Body of pancreas (tissue), 4 donors: ENCODE measurements around the gene UPP2.

ENCODE experiments used
- POLR2A ChIP-seq, 3 donors: fragments of 450-650 bp; IDR thresholded peaks; one replicate each; pipeline ENCODE4 v1.6.1; 2016; ENCODE audit warnings: antibody characterized with exemption in 3 of 3, mild to moderate bottlenecking in 2 of 3
- TF ChIP-seq, protein P1 (sequence below), 7 experiments: fragments of 450-650 bp in 4 of 7; fragments of 200-600 bp in 3 of 7; sonication (generic) in 3 of 7; IDR thresholded peaks; one replicate each; pipeline ENCODE4 v1.5.1; 2016 to 2019; ENCODE audit warnings: antibody characterized with exemption in 7 of 7

DNA sequence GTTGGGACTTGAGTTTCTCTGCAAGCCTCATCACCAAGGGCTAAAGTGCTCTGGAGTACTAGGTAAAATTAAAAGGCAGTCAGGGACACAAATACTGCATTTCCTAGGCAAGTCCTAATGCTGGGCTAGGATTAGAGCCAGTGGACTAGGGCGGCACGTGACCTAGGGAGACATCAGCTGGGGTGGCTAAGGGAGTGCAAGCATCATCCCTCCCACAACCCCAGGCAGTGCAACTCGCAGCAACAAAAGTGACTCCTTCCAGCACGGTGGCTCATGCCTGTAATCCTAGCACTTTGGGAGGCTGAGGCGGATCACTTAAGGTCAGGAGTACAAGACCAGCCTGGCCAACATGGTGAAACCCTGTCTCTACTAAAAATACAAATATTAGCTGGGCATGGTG is 30.7 kb upstream of the UPP2 start:
- TF ChIP-seq POLR2A (IDR thresholded peaks at IDR 0.05), result no peak
- TF ChIP-seq, protein P1, sequence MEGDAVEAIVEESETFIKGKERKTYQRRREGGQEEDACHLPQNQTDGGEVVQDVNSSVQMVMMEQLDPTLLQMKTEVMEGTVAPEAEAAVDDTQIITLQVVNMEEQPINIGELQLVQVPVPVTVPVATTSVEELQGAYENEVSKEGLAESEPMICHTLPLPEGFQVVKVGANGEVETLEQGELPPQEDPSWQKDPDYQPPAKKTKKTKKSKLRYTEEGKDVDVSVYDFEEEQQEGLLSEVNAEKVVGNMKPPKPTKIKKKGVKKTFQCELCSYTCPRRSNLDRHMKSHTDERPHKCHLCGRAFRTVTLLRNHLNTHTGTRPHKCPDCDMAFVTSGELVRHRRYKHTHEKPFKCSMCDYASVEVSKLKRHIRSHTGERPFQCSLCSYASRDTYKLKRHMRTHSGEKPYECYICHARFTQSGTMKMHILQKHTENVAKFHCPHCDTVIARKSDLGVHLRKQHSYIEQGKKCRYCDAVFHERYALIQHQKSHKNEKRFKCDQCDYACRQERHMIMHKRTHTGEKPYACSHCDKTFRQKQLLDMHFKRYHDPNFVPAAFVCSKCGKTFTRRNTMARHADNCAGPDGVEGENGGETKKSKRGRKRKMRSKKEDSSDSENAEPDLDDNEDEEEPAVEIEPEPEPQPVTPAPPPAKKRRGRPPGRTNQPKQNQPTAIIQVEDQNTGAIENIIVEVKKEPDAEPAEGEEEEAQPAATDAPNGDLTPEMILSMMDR (IDR thresholded peaks at IDR 0.05), result no peak
